Measurements from ENCODE around the gene ACYP2.

DNA sequence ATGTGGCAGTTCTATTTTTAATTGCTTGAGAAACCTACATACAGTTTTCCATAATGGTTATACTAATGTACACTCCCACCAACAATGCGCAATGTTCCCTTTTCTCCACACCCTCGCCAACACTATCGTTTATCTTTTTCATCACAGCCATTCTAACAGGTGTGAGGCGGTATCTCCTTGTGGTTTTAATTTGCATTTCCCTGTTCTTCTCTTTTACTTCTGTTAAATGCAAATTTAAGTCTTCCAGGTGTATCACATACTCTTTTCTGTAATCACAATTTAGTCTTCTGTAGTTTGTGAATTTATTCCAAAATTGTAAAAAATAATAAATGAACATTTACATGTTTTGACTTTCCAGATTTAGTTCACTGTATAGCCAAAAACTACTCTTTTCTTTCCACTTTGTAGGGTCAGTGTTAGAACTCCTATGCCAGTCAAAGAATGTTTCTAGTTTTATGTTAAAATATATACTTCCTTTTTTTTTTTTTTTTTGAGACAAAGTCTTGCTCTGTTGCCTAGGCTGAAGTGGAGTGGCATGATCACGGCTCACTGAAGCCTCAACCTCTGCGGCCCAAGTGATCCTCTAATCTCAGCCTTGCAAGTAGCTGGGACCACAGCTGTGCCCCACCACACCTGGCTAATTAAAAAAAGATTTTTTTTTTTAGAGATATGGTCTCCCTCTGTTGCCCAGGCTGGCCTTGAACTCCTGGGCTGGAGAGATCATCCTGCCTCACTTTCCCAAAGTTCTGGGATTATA is 15.4 kb upstream of the ACYP2 start:
- TF ChIP-seq, protein P1, sequence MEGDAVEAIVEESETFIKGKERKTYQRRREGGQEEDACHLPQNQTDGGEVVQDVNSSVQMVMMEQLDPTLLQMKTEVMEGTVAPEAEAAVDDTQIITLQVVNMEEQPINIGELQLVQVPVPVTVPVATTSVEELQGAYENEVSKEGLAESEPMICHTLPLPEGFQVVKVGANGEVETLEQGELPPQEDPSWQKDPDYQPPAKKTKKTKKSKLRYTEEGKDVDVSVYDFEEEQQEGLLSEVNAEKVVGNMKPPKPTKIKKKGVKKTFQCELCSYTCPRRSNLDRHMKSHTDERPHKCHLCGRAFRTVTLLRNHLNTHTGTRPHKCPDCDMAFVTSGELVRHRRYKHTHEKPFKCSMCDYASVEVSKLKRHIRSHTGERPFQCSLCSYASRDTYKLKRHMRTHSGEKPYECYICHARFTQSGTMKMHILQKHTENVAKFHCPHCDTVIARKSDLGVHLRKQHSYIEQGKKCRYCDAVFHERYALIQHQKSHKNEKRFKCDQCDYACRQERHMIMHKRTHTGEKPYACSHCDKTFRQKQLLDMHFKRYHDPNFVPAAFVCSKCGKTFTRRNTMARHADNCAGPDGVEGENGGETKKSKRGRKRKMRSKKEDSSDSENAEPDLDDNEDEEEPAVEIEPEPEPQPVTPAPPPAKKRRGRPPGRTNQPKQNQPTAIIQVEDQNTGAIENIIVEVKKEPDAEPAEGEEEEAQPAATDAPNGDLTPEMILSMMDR (conservative IDR thresholded peaks at IDR 0.05), result no peak
- TF ChIP-seq ZFX (IDR thresholded peaks at IDR 0.05), result no peak

All from C4-2B (cell line).